ENCODE data around the gene PRR4.

DNA sequence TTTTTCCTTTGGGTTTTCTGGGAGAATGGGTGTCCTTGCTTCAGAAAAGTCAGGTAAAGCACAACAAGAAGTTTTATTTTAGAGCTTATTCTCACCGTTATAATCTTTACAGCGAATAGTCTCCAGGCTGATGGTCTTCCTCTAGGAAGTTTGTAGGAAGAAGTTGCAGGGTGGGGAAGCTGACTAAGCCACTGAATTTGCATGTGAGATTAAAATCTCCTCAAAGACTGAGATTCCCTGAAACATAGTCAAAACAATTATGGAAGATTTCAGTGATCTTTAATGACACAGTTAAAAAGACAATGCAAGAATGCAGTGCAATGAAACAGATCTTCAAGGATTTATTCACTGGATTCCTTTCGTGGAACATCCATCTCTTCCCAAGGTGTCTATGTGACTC, 24.3 kb downstream of the PRR4 start:
- no peak for TF ChIP-seq POLR2A (IDR thresholded peaks at IDR 0.05)
- TF ChIP-seq, protein P1, sequence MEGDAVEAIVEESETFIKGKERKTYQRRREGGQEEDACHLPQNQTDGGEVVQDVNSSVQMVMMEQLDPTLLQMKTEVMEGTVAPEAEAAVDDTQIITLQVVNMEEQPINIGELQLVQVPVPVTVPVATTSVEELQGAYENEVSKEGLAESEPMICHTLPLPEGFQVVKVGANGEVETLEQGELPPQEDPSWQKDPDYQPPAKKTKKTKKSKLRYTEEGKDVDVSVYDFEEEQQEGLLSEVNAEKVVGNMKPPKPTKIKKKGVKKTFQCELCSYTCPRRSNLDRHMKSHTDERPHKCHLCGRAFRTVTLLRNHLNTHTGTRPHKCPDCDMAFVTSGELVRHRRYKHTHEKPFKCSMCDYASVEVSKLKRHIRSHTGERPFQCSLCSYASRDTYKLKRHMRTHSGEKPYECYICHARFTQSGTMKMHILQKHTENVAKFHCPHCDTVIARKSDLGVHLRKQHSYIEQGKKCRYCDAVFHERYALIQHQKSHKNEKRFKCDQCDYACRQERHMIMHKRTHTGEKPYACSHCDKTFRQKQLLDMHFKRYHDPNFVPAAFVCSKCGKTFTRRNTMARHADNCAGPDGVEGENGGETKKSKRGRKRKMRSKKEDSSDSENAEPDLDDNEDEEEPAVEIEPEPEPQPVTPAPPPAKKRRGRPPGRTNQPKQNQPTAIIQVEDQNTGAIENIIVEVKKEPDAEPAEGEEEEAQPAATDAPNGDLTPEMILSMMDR (IDR thresholded peaks at IDR 0.05), result no peak
